Ishikawa (cell line): Measurements from ENCODE around the gene CACNA2D3.

ENCODE experiments used
- CEBPB ChIP-seq: IDR thresholded peaks from 2 replicates; pipeline ENCODE4 v1.6.1; 2012
- CREB1 ChIP-seq: IDR thresholded peaks from 2 replicates; pipeline ENCODE4 v1.6.1; 2012; ENCODE audit warnings: low read depth
- EGR1 ChIP-seq: IDR thresholded peaks from 2 replicates; pipeline ENCODE4 v1.6.1; 2012
- EP300 ChIP-seq: IDR thresholded peaks from 2 replicates; pipeline ENCODE4 v1.6.1; 2012; ENCODE audit warnings: borderline replicate concordance
- FOXM1 ChIP-seq: IDR thresholded peaks from 2 replicates; pipeline ENCODE4 v1.6.1; 2012; ENCODE audit warnings: low read depth, borderline replicate concordance
- MAX ChIP-seq: IDR thresholded peaks from 2 replicates; pipeline ENCODE4 v1.6.1; 2012
- NFIC ChIP-seq: IDR thresholded peaks from 2 replicates; pipeline ENCODE4 v1.6.1; 2012
- RAD21 ChIP-seq: IDR thresholded peaks from 2 replicates; pipeline ENCODE4 v1.6.1; 2012; ENCODE audit warnings: low read depth
- REST ChIP-seq: IDR thresholded peaks from 2 replicates; pipeline ENCODE4 v1.6.1; 2012; ENCODE audit warnings: low read depth, mild to moderate bottlenecking
- TAF1 ChIP-seq: IDR thresholded peaks from 2 replicates; pipeline ENCODE4 v1.6.1; 2012; ENCODE audit warnings: low read depth, mild to moderate bottlenecking
- TCF12 ChIP-seq: IDR thresholded peaks from 2 replicates; pipeline ENCODE4 v1.6.1; 2012; ENCODE audit warnings: low read depth
- TEAD4 ChIP-seq: IDR thresholded peaks from 2 replicates; pipeline ENCODE4 v1.6.1; 2012
- YY1 ChIP-seq: IDR thresholded peaks from 2 replicates; pipeline ENCODE4 v1.6.1; 2012; ENCODE audit warnings: low read depth
- ZBTB7A ChIP-seq: IDR thresholded peaks from 2 replicates; pipeline ENCODE4 v1.6.1; 2012; ENCODE audit warnings: low read depth
- TF ChIP-seq, protein P1 (sequence below): IDR thresholded peaks from 2 replicates; pipeline ENCODE4 v1.6.1; 2012

Gene CACNA2D3

DNA sequence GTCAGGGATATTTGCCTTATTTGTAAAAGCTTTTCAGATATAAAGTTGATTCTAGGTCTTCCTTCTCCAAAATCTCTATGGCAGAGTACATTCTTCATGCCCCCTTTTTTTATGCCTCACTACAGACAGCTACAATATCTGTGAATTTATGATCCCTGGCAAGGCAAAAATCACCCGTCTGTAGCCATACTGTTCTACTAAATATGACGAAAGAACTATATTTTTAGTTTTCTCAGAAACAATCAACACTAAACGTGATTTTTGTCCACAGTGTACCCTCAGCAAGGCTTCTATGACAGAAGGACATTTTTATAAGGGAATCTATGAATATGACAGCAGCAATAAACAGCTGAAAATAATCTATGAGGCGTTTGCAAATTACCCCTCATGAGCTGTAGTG is 792.8 kb downstream of the CACNA2D3 start:
- TF ChIP-seq CREB1, result no peak
- TF ChIP-seq MAX, result no peak
- TF ChIP-seq YY1, result no peak
- no peak for TF ChIP-seq FOXM1
- TF ChIP-seq ZBTB7A, result no peak
- TF ChIP-seq CEBPB, result no peak
- no peak for TF ChIP-seq RAD21
- TF ChIP-seq EP300, result no peak
- no peak for TF ChIP-seq TCF12

DNA sequence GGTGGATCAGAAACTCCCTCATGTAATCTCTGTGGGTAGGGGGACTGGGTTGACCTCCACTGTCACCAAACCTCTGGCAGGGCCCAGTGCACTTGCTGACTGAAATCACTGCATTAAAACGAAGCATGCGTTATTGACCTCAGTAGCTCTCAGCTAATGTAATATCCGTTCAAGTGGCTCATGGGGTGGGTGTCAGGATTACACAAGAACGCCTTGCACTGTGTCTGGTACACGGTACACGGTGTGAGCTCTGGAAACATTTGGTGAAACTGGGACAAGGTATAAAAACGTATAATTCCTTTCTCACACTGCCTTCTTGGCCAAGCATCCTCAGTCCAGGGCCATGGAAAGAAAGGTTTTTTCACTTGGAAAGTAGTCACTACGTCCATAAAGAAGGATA is 793.6 kb downstream of the CACNA2D3 start:
- TF ChIP-seq RAD21, result no peak
- no peak for TF ChIP-seq TAF1
- TF ChIP-seq REST, result no peak
- no peak for TF ChIP-seq FOXM1
- TF ChIP-seq CREB1, result no peak
- no peak for TF ChIP-seq CEBPB
- no peak for TF ChIP-seq TCF12
- TF ChIP-seq YY1, result no peak
- no peak for TF ChIP-seq TEAD4
- no peak for TF ChIP-seq ZBTB7A
- TF ChIP-seq EP300, result no peak
- TF ChIP-seq, protein P1, sequence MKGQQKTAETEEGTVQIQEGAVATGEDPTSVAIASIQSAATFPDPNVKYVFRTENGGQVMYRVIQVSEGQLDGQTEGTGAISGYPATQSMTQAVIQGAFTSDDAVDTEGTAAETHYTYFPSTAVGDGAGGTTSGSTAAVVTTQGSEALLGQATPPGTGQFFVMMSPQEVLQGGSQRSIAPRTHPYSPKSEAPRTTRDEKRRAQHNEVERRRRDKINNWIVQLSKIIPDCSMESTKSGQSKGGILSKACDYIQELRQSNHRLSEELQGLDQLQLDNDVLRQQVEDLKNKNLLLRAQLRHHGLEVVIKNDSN, result no peak
- no peak for TF ChIP-seq NFIC
- no peak for TF ChIP-seq EGR1

DNA sequence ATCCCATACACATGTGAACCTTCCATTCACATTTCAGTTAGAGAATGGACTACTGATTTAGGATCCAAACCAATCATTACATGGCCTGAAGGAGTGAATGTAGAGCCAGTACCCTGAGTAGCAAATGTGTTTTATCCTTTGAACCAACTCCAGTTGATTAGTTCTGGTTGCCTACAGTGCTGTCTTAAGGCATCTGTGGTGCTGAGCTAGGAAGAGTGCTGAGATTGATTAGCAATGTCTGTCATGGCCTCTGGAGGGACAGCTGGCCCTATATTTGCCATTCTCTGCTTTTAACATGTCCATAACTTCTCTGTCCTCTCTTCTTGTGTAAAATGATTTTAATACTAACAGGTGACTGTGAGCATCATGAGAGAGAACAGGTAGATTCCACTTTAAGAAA is 794.4 kb downstream of the CACNA2D3 start:
- no peak for TF ChIP-seq REST
- no peak for TF ChIP-seq CREB1
- TF ChIP-seq MAX, result no peak
- TF ChIP-seq EGR1, result no peak
- TF ChIP-seq YY1, result no peak
- TF ChIP-seq TCF12, result no peak
- TF ChIP-seq FOXM1, result no peak
- no peak for TF ChIP-seq RAD21
- no peak for TF ChIP-seq EP300
- TF ChIP-seq, protein P1, result no peak
- TF ChIP-seq ZBTB7A, result no peak
- no peak for TF ChIP-seq TAF1

DNA sequence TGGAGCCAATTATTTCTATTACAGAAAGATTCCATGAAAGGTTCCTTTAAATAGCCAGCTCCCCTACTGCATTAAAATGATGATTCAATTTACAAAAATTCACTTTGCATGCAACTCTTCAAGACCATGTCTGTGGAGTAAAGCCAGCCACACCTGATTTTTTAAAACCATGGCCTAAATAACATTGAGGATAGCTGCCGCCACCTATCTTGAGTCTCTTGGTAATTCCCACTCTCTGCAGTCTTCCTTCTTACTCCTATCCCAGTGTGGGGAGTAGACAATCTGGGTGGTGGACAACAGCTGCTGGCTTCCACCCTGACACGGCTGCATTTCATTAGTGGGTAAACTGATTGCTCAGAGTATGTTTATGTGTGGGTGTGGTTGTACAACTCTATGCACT is 794.8 kb downstream of the CACNA2D3 start:
- no peak for TF ChIP-seq TAF1
- no peak for TF ChIP-seq EGR1

- TF ChIP-seq YY1 (no peak), FOXM1 (no peak), TCF12 (no peak), REST (no peak), MAX (no peak), EGR1 (no peak)
- TF ChIP-seq, protein P1, result no peak
Measured at GRCh38 chr3:54917862-54918261, 795.5 kb downstream of the CACNA2D3 start.
